ENCODE data around the gene DSCAML1.

Gene DSCAML1

DNA sequence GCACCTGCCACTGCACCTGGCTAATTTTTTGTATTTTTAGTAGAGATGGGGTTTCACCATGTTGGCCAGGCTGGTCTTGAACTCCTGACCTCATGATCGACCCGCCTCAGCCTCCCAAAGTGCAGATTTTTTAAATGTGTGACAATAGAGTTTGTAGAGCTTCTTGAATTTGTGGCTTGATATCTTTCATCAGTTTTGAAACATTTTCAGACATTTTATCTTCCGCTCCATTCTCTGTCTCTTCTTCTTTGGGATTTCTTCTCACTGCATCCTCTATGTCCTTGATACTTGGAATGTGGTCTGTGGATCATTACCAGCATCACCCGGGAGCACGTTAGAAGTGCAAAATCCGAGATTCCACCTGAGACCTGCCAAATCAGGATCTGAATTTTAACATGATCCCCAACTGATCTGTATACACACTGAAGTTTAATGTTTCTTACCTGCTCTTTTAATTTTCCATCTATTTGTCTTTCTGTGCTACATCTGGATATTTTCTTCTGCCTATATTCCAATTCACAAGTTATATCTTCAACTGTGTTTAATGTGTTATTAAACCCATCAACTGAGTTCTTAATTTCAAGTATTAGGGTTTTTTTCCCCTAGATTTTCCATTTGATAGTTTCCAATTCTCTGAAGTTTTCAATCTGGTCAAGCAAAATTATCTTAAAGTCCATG is 343.0 kb downstream of the DSCAML1 start:
- no peak for DNase-seq (ENCODE audit: low read depth, low spot score)

DNA sequence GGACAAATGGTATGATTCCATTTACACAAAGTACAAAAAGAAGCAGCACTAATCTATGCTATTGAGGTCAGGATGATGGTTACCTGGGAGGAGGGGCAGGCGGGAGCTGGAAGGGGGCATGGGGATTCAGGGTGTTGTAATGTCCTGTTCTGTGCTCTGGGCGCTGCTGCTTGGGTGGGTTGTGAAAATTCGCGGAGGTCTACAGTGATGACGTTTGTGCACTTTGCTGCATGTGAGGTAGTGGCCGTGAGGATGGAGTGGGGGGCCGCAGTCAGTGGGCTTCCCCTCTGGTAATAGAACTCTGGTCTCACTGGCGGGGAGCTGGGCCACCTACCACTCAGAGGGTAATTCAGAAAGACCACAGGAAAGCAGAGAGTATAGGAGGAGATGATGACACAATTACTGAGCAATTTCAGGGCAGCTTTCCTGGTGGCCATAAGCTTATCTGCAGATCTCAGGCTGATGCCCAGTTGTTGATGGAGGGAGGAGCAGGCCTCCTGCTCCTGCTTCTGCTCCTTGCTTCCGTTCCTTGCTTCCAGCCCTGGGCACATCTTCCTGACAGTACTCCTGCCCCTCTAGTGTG is 347.8 kb downstream of the DSCAML1 start:
- DNase-seq (ENCODE audit: low read depth, low spot score): no peak

DNA sequence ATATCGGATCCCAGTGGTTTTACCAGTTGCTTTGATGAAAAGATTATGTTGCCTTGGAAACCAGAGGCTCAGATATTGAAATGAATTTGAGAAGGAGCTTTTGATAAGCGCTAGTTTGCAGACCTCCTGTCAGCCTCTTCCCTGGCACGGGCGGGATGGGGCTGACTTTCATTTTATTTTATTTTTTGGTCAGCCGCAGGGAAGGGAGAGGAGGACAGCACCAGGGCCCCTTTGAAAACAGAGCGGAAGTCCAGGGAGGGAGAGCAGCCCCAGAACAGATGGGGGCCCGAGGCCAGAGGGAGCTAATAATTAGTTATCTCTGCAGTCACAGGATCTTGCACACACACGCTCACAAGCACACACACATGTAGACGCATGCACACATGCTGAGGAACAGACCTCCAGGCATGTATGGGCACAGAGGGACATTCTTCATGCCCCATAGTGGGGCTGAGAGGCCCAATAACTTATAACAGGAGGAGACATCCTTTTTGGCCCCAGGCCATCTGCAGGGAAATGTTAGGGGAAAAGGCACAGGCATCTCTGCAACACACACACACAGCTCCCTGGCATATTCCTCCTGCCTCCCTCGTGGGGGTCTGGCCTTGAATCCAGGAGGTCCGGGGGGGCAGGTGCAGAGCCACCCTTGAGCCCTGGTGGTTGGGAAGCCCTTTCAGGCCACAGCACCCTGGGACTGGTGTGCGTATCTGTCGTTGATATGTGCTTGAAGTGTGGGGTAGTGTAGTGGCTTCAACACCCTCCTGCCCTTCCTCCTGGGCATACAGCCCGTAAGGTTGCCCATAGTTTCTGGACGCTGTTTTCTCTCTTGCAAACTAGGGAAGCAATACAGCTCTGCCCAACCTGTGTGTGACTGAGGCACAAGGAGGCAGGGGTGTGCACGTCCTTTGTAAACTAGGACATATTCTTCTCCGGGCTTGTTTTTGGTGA is 352.0 kb downstream of the DSCAML1 start:
- DNase-seq (ENCODE audit: low read depth, low spot score): no peak

DNA sequence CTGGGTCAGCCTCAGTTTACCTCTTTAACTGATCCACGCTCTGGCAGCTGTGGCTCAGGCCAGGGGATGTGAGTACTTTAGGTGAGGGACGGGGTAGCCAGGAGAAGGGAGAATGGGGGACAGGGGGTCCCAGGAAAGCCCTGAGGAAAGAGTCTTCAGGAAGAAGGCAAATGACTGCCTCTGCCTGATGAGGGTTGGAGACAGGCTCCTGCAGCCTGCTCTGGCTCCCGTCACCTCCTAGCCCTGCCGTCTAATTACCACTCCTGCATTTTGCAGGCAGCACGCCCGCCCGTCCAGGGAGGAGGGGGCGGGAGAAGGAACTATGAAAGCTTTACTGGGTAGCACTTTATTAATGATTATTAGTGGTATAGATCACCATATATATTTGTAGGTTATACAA is 352.8 kb downstream of the DSCAML1 start:
- DNase-seq (ENCODE audit: low read depth, low spot score): no peak

DNA sequence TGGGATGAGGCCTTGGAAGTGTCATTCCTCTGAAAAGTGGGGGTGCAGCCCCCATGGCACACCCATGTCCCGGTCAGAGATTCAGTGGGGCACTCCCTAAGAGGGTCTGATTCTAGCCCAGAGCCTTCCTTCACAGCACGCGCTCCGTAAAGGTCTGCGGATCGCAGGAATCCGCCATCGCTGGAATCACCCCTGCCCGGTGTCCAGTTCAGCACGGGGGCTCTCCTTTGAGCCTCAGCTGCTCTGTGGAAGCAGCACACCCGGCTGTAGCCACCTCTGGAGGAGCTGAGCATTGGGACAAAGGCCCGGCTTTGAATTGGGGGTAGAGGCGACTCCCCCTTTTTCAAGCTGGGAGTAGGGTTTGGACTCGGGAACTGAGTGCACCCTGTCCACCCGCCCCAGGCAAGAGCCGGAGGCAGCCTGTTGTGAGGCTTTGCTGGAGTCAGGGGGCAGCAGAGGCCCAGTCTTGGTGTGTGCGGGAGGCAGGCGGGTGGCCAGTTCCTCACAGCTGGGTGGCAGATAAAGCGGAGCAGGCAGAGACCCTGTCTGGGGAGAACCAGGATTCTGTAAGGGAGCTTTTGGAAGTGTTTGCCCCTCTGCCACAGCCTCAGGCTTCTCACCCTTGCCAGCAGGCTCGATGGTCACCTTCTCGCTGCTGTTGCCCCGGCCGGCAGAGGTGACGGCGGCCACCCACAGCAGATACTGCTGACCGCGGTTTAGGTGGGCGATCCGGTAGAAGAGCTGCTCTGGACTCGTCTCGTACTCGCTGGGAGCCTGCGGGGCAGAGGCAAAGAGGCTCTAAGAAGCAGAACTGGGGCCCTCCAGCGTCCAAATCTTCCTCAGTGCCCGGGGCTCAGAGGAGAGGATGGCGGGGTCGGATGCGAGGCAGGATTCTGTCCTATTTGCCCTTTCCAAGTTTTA is 353.5 kb downstream of the DSCAML1 start:
- DNase-seq (ENCODE audit: low read depth, low spot score): no peak

DNA sequence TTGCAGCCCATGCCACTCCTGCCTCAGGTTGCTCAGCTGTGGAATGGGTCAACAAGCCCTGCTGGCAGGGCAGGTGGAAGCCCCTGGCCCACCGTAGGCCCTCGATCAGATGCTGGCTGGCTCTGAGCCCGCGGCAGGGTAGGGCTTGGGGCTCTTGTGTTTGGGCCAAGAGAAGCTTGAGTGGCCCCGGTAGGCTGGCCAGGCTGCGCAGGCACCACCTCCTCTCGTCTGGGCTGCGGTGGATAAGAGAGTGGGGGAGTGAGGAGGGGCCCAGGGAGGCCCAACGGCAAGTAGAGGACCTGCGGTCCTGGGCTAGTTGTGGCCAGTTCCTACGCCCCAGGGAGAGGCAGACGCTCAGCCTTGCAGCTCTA is 354.2 kb downstream of the DSCAML1 start:
- DNase-seq (ENCODE audit: low read depth, low spot score): no peak

DNA sequence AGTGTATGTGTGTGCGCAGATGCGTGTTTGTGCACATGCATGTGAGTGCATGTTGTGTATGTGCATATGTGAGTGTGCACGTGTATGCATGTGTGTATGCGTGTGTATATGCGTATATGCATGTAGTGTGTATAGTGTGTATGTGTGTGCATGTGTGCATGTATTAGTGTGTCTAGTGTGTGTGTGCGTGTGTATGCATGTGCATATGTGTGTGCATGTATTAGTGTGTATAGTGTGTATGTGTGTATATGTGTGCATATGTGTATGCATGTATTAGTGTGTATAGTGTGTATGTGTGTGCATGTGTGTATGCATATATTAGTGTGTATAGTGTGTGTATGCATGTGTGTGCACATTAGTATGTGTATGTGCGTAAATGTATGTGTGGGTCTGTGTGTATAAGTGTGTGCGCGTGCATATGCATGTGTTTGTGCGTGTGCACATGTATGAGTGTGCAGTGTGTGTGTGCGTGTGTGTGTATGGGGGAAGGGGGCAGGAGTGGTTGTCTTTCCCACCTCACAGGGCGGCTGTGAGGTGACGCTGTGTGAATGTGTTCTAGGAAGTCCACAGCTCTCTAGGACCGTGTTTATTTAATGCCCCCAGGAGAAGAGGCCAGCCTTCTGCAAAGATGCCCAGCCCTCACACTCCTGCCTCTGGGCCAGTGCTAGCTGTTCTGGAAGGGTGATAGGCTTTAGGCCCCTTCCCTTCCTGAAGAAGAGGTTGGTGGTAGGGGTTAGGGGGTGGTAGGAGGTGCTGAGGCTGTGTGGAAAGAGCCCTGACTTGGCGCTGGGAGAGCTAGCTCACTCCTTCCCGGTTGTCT is 354.8 kb downstream of the DSCAML1 start:
- DNase-seq (ENCODE audit: low read depth, low spot score): no peak

DNA sequence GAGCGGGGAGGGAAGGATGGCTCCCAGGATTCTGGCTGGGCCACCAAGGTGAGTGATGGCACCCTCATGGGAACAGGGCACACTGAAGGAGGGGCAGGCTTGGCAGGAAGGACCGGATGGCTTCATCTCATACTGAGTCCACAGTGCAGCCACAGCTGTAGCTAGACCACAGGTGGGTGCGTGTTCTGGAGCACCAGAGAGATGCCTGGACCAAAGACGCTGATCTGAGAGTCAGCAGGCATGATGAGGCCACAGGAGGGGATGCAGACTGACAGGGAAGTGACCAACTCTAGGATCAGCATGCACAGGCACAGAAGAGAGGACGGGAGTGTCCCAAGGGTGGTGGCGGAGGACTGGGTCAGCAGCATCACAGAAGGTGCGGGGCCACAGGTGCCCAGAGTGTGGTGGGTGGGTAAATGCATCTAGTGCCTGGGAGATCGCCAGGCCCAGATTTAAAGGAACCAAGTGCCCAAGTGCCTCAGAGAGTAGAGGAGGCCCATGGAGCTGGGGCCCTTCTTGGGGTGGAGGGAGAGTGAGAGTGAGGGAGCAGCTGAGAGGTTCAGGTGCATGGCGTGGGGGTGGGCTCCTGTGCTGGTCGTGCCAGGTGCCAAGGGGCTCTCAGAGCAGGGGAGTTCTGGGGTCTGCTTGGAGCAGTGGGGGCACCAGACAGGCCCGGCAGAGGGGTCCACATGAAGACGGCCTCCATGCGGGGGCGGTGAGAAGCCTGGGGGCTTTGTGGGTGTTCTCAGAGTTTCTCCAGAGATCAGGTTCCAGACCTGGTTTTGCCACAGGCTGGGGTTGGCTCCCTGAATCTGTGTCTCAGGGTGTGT is 355.7 kb downstream of the DSCAML1 start:
- DNase-seq (ENCODE audit: low read depth, low spot score): no peak

DNA sequence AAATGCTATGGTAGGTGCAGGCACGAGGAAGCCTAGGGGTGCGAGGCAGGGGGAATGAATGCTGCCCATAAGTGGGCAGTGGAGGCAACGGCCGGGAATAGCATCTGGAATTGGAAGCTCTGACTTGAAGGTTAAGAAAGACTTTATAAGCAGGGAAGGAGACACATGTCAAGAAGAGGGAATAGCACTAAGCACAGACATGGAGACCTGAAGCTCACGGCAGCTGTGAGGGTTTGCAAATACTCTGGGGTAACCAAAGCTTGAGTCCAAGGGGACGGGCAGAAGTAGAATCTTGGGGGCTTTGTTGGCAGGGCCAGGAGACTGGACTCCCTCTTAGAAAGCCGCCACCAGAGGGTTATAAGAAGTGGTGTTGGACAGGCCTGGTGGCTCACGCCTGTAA is 356.8 kb downstream of the DSCAML1 start:
- no peak for DNase-seq (ENCODE audit: low read depth, low spot score)

DNA sequence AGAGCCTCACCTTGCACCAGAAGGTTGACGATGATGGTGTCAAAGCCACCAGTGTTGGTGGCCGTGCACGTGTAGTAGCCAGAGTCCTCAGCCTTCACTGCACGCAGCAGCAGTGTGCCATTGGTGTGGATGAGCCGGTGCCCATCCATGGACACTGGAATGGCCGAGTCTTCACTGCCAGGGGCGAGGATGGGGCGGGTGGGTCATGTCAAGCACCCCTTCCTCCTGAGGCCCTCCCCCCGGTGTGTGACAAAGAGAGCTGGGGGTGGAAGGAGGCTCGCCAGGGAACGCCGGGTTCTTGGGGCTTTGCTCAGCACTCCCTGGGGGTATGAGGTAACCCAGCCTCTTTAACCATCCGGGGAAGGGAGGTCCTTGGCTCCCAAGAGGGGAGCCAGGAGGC is 357.8 kb downstream of the DSCAML1 start:
- DNase-seq (ENCODE audit: low read depth, low spot score): no peak

DNA sequence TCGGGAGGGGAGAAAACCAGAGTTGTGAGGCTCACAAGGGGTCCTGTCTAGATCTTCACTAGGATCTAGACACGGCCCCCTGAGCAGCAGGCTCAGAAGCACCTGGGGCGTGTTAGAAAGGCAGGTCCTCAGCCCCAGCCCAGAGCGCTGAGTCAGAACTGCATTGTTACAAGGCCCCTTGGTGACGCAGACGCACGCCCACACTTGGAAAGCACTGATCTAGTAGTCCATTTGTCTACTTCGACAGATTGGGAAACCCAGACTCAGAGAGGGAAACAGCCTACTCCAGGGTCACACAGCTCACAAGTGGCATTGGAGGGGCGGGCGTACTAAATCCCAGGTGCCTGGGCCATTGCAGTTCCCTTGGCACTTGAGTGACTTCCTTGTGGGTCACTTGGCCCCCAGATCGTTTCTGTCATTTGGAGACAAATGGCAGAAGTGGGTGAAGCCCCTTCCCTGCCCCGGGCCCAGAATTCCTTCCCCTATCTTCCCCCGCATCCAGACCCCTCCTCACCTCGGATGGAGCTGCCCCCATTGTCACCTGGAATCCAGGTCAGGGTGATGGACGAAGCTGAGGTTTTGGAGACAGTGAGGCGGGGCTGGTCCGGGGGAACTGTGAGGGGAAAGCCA is 358.5 kb downstream of the DSCAML1 start:
- DNase-seq (ENCODE audit: low read depth, low spot score): no peak

DNA sequence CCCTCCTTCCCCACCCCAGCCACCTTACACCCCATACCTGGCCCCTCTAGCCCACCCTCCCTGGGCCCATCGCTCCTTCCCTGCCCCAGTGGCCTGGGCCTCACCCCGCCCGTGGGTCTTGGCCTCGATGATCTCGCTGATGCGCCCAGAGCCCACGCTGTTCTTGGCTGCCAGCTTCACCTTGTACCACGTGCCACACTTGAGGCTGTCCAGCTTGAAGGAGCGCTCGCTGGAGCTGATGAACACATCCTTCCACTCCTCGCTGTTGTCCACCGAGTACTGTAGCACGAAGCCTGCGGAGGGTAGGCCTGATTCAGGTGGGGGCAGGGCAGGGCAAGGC is 359.3 kb downstream of the DSCAML1 start:
- DNase-seq (ENCODE audit: low read depth, low spot score): no peak

DNA sequence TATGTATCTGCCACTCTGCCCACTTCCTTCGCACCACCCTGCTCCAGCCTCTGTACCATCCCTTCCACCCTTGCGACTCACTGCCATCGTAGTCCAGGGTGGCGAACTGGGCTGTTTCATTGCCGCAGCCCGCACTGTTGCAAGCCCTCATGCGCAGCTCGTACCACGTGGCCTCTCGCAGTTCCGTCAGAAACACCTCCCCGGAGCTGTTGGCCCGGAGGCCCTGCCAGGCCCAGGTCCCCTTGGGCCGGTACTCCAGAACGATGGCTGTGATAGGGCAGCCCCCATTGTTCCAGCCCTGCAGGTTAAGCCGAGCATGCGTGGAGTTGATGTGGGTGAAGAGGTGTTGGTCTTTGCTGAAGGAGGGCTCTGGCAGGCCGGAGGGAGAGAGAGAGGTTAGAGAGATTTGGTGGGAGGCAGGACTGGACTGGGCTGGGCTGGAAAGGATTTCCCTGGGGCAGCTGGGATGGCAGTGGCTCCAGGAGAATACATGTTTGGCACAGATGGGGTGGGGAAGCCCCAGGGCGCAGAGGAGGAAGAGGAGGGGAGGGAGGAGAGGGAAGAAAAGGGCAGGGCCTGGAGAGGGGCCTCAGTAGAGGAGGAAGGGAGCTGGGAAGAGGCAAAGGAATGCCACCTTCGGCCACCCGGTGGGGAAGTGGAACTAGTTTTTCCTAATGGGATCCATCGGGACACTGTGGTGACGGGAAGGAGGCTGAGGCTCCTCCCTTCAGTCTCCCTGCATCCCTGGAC is 359.8 kb downstream of the DSCAML1 start:
- DNase-seq (ENCODE audit: low read depth, low spot score): no peak

DNA sequence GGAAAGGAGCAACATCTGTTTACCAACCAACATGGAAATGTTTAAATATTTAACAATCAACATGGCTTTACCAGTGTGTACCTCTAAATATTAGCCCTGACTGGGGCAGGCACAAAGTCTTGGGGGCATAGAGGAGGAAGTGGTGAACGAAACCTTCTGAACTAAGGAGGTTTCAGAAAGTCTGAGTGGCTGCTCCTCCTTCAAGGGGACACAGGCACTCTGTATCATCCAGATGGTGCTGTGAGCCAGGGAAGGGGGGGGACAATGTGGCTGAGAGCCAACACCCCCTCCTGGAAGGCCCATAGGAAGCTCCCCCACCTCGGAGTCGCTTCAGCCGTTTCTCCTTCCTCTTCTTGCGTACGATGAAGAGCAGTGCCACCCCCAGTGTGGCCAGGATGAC is 361.7 kb downstream of the DSCAML1 start:
- DNase-seq (ENCODE audit: low read depth, low spot score): no peak

DNA sequence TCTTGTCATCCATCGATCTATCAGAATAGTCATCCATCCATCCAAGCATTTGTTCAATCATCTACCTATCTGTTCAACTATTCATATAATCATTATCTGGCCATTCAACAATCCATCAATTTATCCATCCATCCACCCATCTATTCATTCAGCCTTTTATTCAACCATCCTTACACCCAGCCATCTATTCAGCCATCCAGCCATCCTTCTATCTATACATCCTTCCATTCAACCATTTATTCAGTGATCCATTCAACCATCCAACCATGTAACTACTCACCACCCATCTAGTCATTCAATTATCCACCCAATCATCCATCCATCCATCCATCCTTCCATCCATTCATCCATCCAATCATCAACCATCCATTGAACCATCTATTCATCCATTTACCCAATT is 362.5 kb downstream of the DSCAML1 start:
- no peak for DNase-seq (ENCODE audit: low read depth, low spot score)

DNA sequence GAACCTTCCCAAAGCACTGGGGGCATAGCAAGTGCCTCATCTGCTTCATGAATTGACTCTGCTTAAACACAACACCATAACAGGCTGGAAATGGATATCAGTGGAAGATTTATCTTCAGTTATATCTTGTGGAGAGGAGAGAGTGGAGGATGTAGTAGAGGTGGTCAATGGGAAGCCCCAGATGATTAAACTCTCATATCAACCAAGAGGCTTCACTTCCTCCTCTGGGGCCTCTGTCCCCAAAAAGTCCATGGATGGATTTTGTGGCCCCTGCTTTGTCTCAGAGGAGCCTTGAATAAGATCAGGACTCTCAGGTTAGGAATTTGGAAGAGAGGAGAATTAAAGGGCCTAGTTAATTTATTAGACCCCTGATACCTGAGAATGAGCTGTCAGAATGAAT is 363.3 kb downstream of the DSCAML1 start:
- DNase-seq (ENCODE audit: low read depth, low spot score): no peak

DNA sequence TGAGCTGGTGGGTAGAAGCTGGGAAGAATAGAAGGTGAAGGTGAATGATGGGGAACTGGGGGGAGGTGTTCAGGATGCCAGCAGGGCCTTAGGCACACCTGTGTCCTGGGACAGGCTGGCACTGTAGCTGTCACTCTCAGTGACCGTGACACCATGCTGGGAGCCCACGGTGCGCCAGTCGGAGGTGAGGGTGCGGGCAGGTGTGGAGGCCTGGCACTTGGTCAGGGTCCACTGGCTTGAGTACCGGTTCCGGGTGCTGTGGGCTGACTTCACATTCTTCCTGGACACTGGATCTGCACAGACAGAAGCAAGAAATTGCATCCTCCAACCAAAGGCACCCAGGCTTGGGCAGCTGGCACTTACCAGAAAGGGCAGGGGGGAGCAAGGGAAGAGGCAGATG is 365.6 kb downstream of the DSCAML1 start:
- DNase-seq (ENCODE audit: low read depth, low spot score): no peak

DNA sequence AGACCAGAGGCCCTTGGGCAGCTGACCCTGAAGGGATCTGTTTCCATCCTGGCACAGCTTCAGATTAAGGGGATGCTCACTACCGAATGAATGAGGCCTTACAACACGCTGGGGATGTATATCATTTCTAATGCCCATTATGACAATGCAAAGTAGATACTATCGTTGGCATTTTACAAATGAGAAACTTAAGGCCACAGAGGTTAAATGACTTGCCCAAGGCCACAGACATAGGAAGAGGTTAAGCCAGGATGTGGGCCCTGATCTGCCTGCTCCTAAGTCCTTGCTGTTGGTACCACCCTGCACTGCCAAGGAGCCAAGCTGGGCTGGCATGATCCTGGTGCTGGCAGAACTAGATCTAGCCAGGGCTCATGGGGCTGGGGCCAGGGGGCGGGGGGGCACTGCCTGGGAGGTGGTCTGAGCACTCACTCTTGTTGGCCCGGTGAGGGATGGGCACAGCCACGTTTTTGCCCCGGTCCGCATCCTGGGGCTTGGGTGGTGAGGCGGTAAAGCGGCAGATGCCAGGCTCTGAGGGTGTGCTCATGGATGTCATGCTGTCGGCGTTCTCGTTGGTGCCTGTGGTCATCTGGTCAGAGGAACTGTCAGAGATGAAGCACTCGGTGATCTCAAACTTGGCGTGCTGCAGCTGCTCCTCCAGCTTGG is 366.6 kb downstream of the DSCAML1 start:
- no peak for DNase-seq (ENCODE audit: low read depth, low spot score)

Measured in activated CD4-positive, CD25-positive, alpha-beta regulatory T cell treated with anti-CD3 and anti-CD28 coated beads, Interleukin-2, amount 50 U/mL, for 16 hours (primary cell).